Ishikawa (cell line): ENCODE results near the gene EIF4ENIF1.

Experiments
- CEBPB ChIP-seq: IDR thresholded peaks from 2 replicates; pipeline ENCODE4 v1.6.1; 2012
- CREB1 ChIP-seq: IDR thresholded peaks from 2 replicates; pipeline ENCODE4 v1.6.1; 2012; ENCODE audit warnings: low read depth
- EGR1 ChIP-seq: IDR thresholded peaks from 2 replicates; pipeline ENCODE4 v1.6.1; 2012
- EP300 ChIP-seq: IDR thresholded peaks from 2 replicates; pipeline ENCODE4 v1.6.1; 2012; ENCODE audit warnings: borderline replicate concordance
- FOXM1 ChIP-seq: IDR thresholded peaks from 2 replicates; pipeline ENCODE4 v1.6.1; 2012; ENCODE audit warnings: low read depth, borderline replicate concordance
- MAX ChIP-seq: IDR thresholded peaks from 2 replicates; pipeline ENCODE4 v1.6.1; 2012
- NFIC ChIP-seq: IDR thresholded peaks from 2 replicates; pipeline ENCODE4 v1.6.1; 2012
- RAD21 ChIP-seq: IDR thresholded peaks from 2 replicates; pipeline ENCODE4 v1.6.1; 2012; ENCODE audit warnings: low read depth
- REST ChIP-seq: IDR thresholded peaks from 2 replicates; pipeline ENCODE4 v1.6.1; 2012; ENCODE audit warnings: low read depth, mild to moderate bottlenecking
- TAF1 ChIP-seq: IDR thresholded peaks from 2 replicates; pipeline ENCODE4 v1.6.1; 2012; ENCODE audit warnings: low read depth, mild to moderate bottlenecking
- TCF12 ChIP-seq: IDR thresholded peaks from 2 replicates; pipeline ENCODE4 v1.6.1; 2012; ENCODE audit warnings: low read depth
- TEAD4 ChIP-seq: IDR thresholded peaks from 2 replicates; pipeline ENCODE4 v1.6.1; 2012
- USF1 ChIP-seq: IDR thresholded peaks from 2 replicates; pipeline ENCODE4 v1.6.1; 2012
- YY1 ChIP-seq: IDR thresholded peaks from 2 replicates; pipeline ENCODE4 v1.6.1; 2012; ENCODE audit warnings: low read depth
- ZBTB7A ChIP-seq: IDR thresholded peaks from 2 replicates; pipeline ENCODE4 v1.6.1; 2012; ENCODE audit warnings: low read depth

The EIF4ENIF1 gene

GRCh38 chr22:31489632-31490495 is at the start of gene EIF4ENIF1:
Gene EIF4ENIF1, minus strand, starts transcription at chr22:31489842. Its CDS starts 1,124 bp downstream, at chr22:31488718.
- TF ChIP-seq MAX (peak; percentile 86), TAF1 (peak; percentile 38; the same call in 1 of the 2 replicates), REST (no peak), TCF12 (peak; percentile 57; the same call in 1 of the 2 replicates), CREB1 (no peak), ZBTB7A (peak; percentile 53; the same call in 1 of the 2 replicates), EP300 (peak; percentile 26; the same call in 1 of the 2 replicates), CEBPB (no peak)

- TF ChIP-seq CREB1 (no peak), RAD21 (no peak), CEBPB (no peak), ZBTB7A (no peak), TAF1 (no peak), REST (no peak), FOXM1 (no peak), TCF12 (no peak), EGR1 (no peak)
Observed at GRCh38 chr22:31538815-31539214, 49.2 kb upstream of the EIF4ENIF1 start.

GRCh38 chr22:31537019-31537535 is 47.4 kb upstream of the EIF4ENIF1 start:
- TF ChIP-seq EGR1 (no peak), YY1 (no peak), TEAD4 (no peak), TCF12 (no peak), EP300 (no peak), NFIC (no peak), ZBTB7A (no peak), MAX (no peak), REST (no peak), RAD21 (no peak), CREB1 (no peak), USF1 (no peak)

- TF ChIP-seq YY1 (no peak), FOXM1 (no peak), ZBTB7A (no peak), RAD21 (no peak), MAX (no peak), NFIC (no peak), CREB1 (no peak), REST (no peak), USF1 (no peak), EP300 (no peak), EGR1 (no peak), TEAD4 (no peak), TCF12 (no peak), TAF1 (no peak), CEBPB (no peak)
Observed at GRCh38 chr22:31533374-31533773, 43.7 kb upstream of the EIF4ENIF1 start.
